ENCODE results near the gene OPCML. TPM values are rescaled to one million over a fixed set of nuclear protein-coding genes. Genes with fewer than 3 reads are reported as not detected.

The OPCML gene
- total and polyA plus RNA-seq, 2 donors from 2014 or later: 0.77 to 1.1 TPM

- H3K9ac ChIP-seq (ENCODE audit: low read length in 3 of 3): no peak overlapping the region
- intact Hi-C loops (cut with DNase I): no loop called here
- TF ChIP-seq, protein P1, sequence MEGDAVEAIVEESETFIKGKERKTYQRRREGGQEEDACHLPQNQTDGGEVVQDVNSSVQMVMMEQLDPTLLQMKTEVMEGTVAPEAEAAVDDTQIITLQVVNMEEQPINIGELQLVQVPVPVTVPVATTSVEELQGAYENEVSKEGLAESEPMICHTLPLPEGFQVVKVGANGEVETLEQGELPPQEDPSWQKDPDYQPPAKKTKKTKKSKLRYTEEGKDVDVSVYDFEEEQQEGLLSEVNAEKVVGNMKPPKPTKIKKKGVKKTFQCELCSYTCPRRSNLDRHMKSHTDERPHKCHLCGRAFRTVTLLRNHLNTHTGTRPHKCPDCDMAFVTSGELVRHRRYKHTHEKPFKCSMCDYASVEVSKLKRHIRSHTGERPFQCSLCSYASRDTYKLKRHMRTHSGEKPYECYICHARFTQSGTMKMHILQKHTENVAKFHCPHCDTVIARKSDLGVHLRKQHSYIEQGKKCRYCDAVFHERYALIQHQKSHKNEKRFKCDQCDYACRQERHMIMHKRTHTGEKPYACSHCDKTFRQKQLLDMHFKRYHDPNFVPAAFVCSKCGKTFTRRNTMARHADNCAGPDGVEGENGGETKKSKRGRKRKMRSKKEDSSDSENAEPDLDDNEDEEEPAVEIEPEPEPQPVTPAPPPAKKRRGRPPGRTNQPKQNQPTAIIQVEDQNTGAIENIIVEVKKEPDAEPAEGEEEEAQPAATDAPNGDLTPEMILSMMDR (IDR thresholded peaks at IDR 0.05; ENCODE audit: borderline replicate concordance, extremely low read depth, insufficient read depth): no peak
- peaks cover 0 to 2% (median 0%) of the 10 kb centered on the region in 3 donors for H3K4me1 ChIP-seq (ENCODE audit: control insufficient read depth in 2 of 3, insufficient read depth in 2 of 3, low read depth in 1 of 3, low read length in 3 of 3)
- no peaks in the 10 kb centered on the region for H3K36me3 ChIP-seq (ENCODE audit: control insufficient read depth in 2 of 3, insufficient read depth in 3 of 3, low read length in 3 of 3)
- H3K27me3 ChIP-seq (ENCODE audit: control insufficient read depth, insufficient read depth, low read length): no peaks in the 10 kb centered on the region
- H3K27ac ChIP-seq (ENCODE audit: low read depth in 2 of 2, low read length in 2 of 2): no peak overlapping the region
- FAIRE-seq (no peak), DNase-seq (peak in 3 of 5 donors; percentile 11 to 35 (median 17))
- no peaks in the 10 kb centered on the region for H3K9me3 ChIP-seq (ENCODE audit: control insufficient read depth in 2 of 3, insufficient read depth in 1 of 3, low read length in 3 of 3)
- H3K4me3 ChIP-seq (ENCODE audit: low read length in 3 of 3): no peak overlapping the region
These were observed 375.1 kb downstream of the OPCML start for GRCh38 chr11:133156986-133157745.

GRCh38 chr11:133154781-133155180 is 377.5 kb downstream of the OPCML start:
- Histone ChIP-seq H3K27ac (ENCODE audit: low read depth in 2 of 2, low read length in 2 of 2) (no peak overlapping the region), H3K9me3 (ENCODE audit: control insufficient read depth in 2 of 3, insufficient read depth in 1 of 3, low read length in 3 of 3) (no peaks in the 10 kb centered on the region), H3K4me3 (ENCODE audit: low read length in 3 of 3) (no peak overlapping the region), H3K36me3 (ENCODE audit: control insufficient read depth in 2 of 3, insufficient read depth in 3 of 3, low read length in 3 of 3) (no peaks in the 10 kb centered on the region), H3K27me3 (ENCODE audit: control insufficient read depth, insufficient read depth, low read length) (no peaks in the 10 kb centered on the region), H3K9ac (ENCODE audit: low read length in 3 of 3) (no peak overlapping the region), H3K4me1 (ENCODE audit: control insufficient read depth in 2 of 3, insufficient read depth in 2 of 3, low read depth in 1 of 3, low read length in 3 of 3) (peaks cover 0 to 2% (median 0%) of the 10 kb centered on the region in 3 donors)
- DNase-seq (no peak), FAIRE-seq (no peak)
- intact Hi-C loops (cut with DNase I): no loop called here
- TF ChIP-seq, protein P1 (IDR thresholded peaks at IDR 0.05; ENCODE audit: borderline replicate concordance, extremely low read depth, insufficient read depth): no peak

DNA sequence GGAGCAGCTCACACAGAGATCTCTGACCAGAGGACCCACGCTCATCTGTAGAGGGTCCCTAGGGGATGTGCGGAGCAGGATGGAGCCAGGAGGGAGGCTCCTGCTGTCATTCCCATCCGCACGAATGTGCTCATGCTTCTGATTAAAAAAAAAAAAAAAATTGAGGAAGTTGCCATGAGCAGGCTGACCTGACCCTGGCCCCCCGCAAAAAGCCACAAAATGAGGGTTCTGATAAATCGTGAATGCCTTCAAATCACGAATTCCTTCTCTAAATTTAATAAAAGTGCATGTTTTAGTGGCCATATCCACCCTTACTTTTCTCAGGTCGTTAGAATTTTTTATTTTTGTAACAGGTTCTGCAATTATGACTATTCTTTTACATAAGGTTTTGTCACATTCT is 378.2 kb downstream of the OPCML start:
- Histone ChIP-seq H3K9ac (ENCODE audit: low read length in 3 of 3) (no peak overlapping the region), H3K4me1 (ENCODE audit: control insufficient read depth in 2 of 3, insufficient read depth in 2 of 3, low read depth in 1 of 3, low read length in 3 of 3) (peaks cover 0 to 2% (median 0%) of the 10 kb centered on the region in 3 donors), H3K27ac (ENCODE audit: low read depth in 2 of 2, low read length in 2 of 2) (no peak overlapping the region), H3K4me3 (ENCODE audit: low read length in 3 of 3) (no peak overlapping the region), H3K36me3 (ENCODE audit: control insufficient read depth in 2 of 3, insufficient read depth in 3 of 3, low read length in 3 of 3) (no peaks in the 10 kb centered on the region), H3K9me3 (ENCODE audit: control insufficient read depth in 2 of 3, insufficient read depth in 1 of 3, low read length in 3 of 3) (no peaks in the 10 kb centered on the region), H3K27me3 (ENCODE audit: control insufficient read depth, insufficient read depth, low read length) (no peaks in the 10 kb centered on the region)
- no peak for DNase-seq
- FAIRE-seq: no peak
- intact Hi-C loops (cut with DNase I): no loop called here
- TF ChIP-seq, protein P1 (IDR thresholded peaks at IDR 0.05; ENCODE audit: borderline replicate concordance, extremely low read depth, insufficient read depth): no peak

Data from kidney (tissue), 14 donors.